ENCODE data around the gene HEATR5A.

DNA sequence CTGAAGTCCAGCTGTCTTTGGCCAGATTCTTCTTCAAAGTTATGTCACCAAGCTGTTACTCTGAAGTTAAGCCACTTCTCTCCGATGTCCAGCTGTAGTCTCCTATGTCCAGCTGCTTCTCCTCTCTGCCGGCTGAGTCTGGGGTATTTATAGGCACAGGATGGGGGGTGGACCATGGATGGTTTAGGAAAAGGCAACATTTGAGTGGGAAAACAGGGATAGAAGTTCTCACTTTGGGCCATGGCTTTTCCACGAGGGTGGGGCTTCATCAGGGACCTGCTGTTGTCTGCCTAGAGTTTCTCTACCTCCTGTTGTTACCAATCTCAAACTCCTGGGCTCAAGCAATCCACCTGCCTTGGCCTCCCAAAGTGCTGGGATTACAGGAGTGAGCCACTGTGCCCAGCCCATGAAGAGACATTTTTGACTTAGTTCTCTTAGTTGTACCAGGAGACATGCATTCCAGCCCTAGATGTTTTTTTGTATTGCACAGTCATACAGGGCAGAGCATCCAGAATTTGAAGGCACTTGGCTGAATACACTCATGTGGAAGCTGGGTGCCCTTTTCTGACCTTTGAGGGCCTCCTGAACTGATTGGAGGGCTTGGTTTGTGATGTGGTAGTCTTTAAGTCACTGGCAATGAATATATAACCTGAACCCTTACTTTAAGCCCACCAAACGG lies 132.9 kb downstream of the HEATR5A start:
- TF ChIP-seq, protein P1, sequence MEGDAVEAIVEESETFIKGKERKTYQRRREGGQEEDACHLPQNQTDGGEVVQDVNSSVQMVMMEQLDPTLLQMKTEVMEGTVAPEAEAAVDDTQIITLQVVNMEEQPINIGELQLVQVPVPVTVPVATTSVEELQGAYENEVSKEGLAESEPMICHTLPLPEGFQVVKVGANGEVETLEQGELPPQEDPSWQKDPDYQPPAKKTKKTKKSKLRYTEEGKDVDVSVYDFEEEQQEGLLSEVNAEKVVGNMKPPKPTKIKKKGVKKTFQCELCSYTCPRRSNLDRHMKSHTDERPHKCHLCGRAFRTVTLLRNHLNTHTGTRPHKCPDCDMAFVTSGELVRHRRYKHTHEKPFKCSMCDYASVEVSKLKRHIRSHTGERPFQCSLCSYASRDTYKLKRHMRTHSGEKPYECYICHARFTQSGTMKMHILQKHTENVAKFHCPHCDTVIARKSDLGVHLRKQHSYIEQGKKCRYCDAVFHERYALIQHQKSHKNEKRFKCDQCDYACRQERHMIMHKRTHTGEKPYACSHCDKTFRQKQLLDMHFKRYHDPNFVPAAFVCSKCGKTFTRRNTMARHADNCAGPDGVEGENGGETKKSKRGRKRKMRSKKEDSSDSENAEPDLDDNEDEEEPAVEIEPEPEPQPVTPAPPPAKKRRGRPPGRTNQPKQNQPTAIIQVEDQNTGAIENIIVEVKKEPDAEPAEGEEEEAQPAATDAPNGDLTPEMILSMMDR (IDR thresholded peaks at IDR 0.05; ENCODE audit: insufficient read depth, low read length) = no peak
- no peak for TF ChIP-seq GABPA (IDR thresholded peaks at IDR 0.05; ENCODE audit: low read depth)
- no peak for TF ChIP-seq POLR2AphosphoS5 (IDR thresholded peaks at IDR 0.05; ENCODE audit: low read depth)
- no peak for TF ChIP-seq SPI1 (IDR thresholded peaks at IDR 0.05; ENCODE audit: borderline replicate concordance, low read depth)
